Measurements from ENCODE around the gene PPP2R2C.

PPP2R2C gene

GRCh38 chr4:6345866-6346265, 126.5 kb downstream of the PPP2R2C start:
- in situ Hi-C loops (cut with HindIII; ENCODE audit: low pct_ligation_motif_present, low pct_unique_long_range_greater_than_20kb, low sequenced_read_pairs), result no loop called here
- no peak for DNase-seq

GRCh38 chr4:6345096-6345830, 127.2 kb downstream of the PPP2R2C start:
- in situ Hi-C loops (cut with HindIII; ENCODE audit: low pct_ligation_motif_present, low pct_unique_long_range_greater_than_20kb, low sequenced_read_pairs), result no loop called here

GRCh38 chr4:6343939-6344408, 128.4 kb downstream of the PPP2R2C start:
- peak; percentile 81 for DNase-seq

More at GRCh38 chr4:6345096-6345830, 127.2 kb downstream of the PPP2R2C start:
- DNase-seq, result no peak

GRCh38 chr4:6342530-6343293, 129.7 kb downstream of the PPP2R2C start:
- DNase-seq, result no peak
- in situ Hi-C loops (cut with HindIII; ENCODE audit: low pct_ligation_motif_present, low pct_unique_long_range_greater_than_20kb, low sequenced_read_pairs), result no loop called here

More at GRCh38 chr4:6343939-6344408, 128.4 kb downstream of the PPP2R2C start:
- in situ Hi-C loops (cut with HindIII; ENCODE audit: low pct_ligation_motif_present, low pct_unique_long_range_greater_than_20kb, low sequenced_read_pairs), result no loop called here

- in situ Hi-C loops (cut with HindIII; ENCODE audit: low pct_ligation_motif_present, low pct_unique_long_range_greater_than_20kb, low sequenced_read_pairs), result no loop called here
- no peak for DNase-seq
These were observed 130.7 kb downstream of the PPP2R2C start for GRCh38 chr4:6341696-6342095.

- in situ Hi-C loops (cut with HindIII; ENCODE audit: low pct_ligation_motif_present, low pct_unique_long_range_greater_than_20kb, low sequenced_read_pairs), result no loop called here
These were observed 131.9 kb downstream of the PPP2R2C start for GRCh38 chr4:6340446-6341015.

GRCh38 chr4:6339818-6340445, 132.5 kb downstream of the PPP2R2C start:
- in situ Hi-C loops (cut with HindIII; ENCODE audit: low pct_ligation_motif_present, low pct_unique_long_range_greater_than_20kb, low sequenced_read_pairs), result no loop called here
- no peak for DNase-seq

More at GRCh38 chr4:6340446-6341015, 131.9 kb downstream of the PPP2R2C start:
- no peak for DNase-seq

GRCh38 chr4:6338951-6339817, 133.2 kb downstream of the PPP2R2C start:
- in situ Hi-C loops (cut with HindIII; ENCODE audit: low pct_ligation_motif_present, low pct_unique_long_range_greater_than_20kb, low sequenced_read_pairs), result no loop called here
- no peak for DNase-seq

- DNase-seq, result no peak
- in situ Hi-C loops (cut with HindIII; ENCODE audit: low pct_ligation_motif_present, low pct_unique_long_range_greater_than_20kb, low sequenced_read_pairs), result no loop called here
These were observed 134.1 kb downstream of the PPP2R2C start for GRCh38 chr4:6338175-6338950.

- DNase-seq, result no peak
- in situ Hi-C loops (cut with HindIII; ENCODE audit: low pct_ligation_motif_present, low pct_unique_long_range_greater_than_20kb, low sequenced_read_pairs), result no loop called here
These were observed 135.0 kb downstream of the PPP2R2C start for GRCh38 chr4:6337331-6337935.

GRCh38 chr4:6336166-6336565, 136.2 kb downstream of the PPP2R2C start:
- no peak for DNase-seq
- in situ Hi-C loops (cut with HindIII; ENCODE audit: low pct_ligation_motif_present, low pct_unique_long_range_greater_than_20kb, low sequenced_read_pairs), result no loop called here

- DNase-seq, result no peak
- in situ Hi-C loops (cut with HindIII; ENCODE audit: low pct_ligation_motif_present, low pct_unique_long_range_greater_than_20kb, low sequenced_read_pairs), result no loop called here
These were observed 137.3 kb downstream of the PPP2R2C start for GRCh38 chr4:6335040-6335590.

- no peak for DNase-seq
- in situ Hi-C loops (cut with HindIII; ENCODE audit: low pct_ligation_motif_present, low pct_unique_long_range_greater_than_20kb, low sequenced_read_pairs), result no loop called here
These were observed 138.1 kb downstream of the PPP2R2C start for GRCh38 chr4:6334203-6334887.

GRCh38 chr4:6333301-6334202, 138.9 kb downstream of the PPP2R2C start:
- no peak for DNase-seq
- in situ Hi-C loops (cut with HindIII; ENCODE audit: low pct_ligation_motif_present, low pct_unique_long_range_greater_than_20kb, low sequenced_read_pairs), result no loop called here

GRCh38 chr4:6332669-6333050, 139.8 kb downstream of the PPP2R2C start:
- DNase-seq, result no peak
- in situ Hi-C loops (cut with HindIII; ENCODE audit: low pct_ligation_motif_present, low pct_unique_long_range_greater_than_20kb, low sequenced_read_pairs), result no loop called here

All from ACHN (cell line).